GM23248 (cell line): ENCODE results near the gene TMEM150B.

ENCODE experiments used
- EZH2 ChIP-seq: fragments of 200-600 bp; sonication (generic); IDR thresholded peaks from 2 replicates; pipeline ENCODE4 v1.6.1; 2018; ENCODE audit warnings: antibody characterized with exemption, mild to moderate bottlenecking; ENCODE audit not compliant: insufficient read depth, poor library complexity, severe bottlenecking
- EZH2phosphoT487 ChIP-seq: fragments of 200-600 bp; sonication (generic); IDR thresholded peaks from 2 replicates; pipeline ENCODE4 v1.6.1; 2018; ENCODE audit warnings: antibody characterized with exemption, moderate library complexity, mild to moderate bottlenecking, low read depth; ENCODE audit not compliant: insufficient read depth

- no peak for TF ChIP-seq EZH2
- TF ChIP-seq EZH2phosphoT487 = no peak
Measured at GRCh38 chr19:55347442-55348009, 22.4 kb upstream of the TMEM150B start.
